Upper lobe of right lung (tissue), 1 donor: Measurements from ENCODE around the gene PNMA8B. TPM values are rescaled to one million over a fixed set of nuclear protein-coding genes. Genes with fewer than 3 reads are reported as not detected.

Experiments
- ATAC-seq: fragments of 200-7000 bp; cut with Tn5 transposase; one replicate; pipeline ENCODE4 v1.9.1; 2020; ENCODE audit warnings: mild to moderate bottlenecking, moderate library complexity
- DNase-seq: peaks from one replicate; pipeline ENCODE4 v3.0.0-alpha.2; 2020
- H3K27ac ChIP-seq: fragments of 200-600 bp; one replicate; pipeline ENCODE4 v1.8.0; 2022
- H3K27me3 ChIP-seq: fragments of 200-600 bp; one replicate; pipeline ENCODE4 v1.8.0; 2022; ENCODE audit warnings: mild to moderate bottlenecking
- H3K36me3 ChIP-seq: fragments of 200-600 bp; one replicate; pipeline ENCODE4 v1.8.0; 2022
- H3K4me1 ChIP-seq: fragments of 200-600 bp; one replicate; pipeline ENCODE4 v1.8.0; 2022
- H3K4me3 ChIP-seq: fragments of 200-600 bp; one replicate; pipeline ENCODE4 v1.8.0; 2022; ENCODE audit warnings: mild to moderate bottlenecking
- H3K9me3 ChIP-seq: fragments of 200-600 bp; one replicate; pipeline ENCODE4 v1.8.0; 2022
- CTCF ChIP-seq: fragments of 200-600 bp; IDR thresholded peaks from one replicate; pipeline ENCODE4 v1.8.0; 2022; ENCODE audit warnings: antibody characterized with exemption
- intact Hi-C: fragments of 100-400 bp; cut with DNase I; formaldehyde crosslinking; loops from one replicate; pipeline ENCODE4 v1.11.0; 2022
- total RNA-seq: library from RNA; stranded (reverse); fragmentation: NEBNext Ultra II Directional; extraction: Animal tissue kit (Norgen Biotek cat#: 25700); gene quantifications from one replicate; pipeline ENCODE4 v1.2.1, GENCODE V29; 2021
- donor health status: DM: no; HTN: yes; CAD: no; lungs with severe emphysema.

Gene PNMA8B
- total RNA-seq, 1 donor from 2014 or later = 1.9 TPM

- Histone ChIP-seq H3K4me1 (peaks cover 20% of the 10 kb centered on the region), H3K4me3 (peak overlapping the region; percentile 29), H3K9me3 (no peaks in the 10 kb centered on the region), H3K27ac (no peak overlapping the region), H3K36me3 (no peaks in the 10 kb centered on the region), H3K27me3 (peaks cover 54% of the 10 kb centered on the region)
- ATAC-seq (no peak), DNase-seq (no peak)
- intact Hi-C loops = loop anchor here (5.0 to 10.0 kb wide), 2 partner anchors 90 to 202 kb away; no protein-coding TSS in a partner anchor
- TF ChIP-seq CTCF = no peak
Observed at GRCh38 chr19:46487178-46487801, 8.4 kb downstream of the PNMA8B start.

- Histone ChIP-seq H3K9me3 (no peaks in the 10 kb centered on the region), H3K27me3 (peaks cover 44% of the 10 kb centered on the region), H3K4me1 (peaks cover 20% of the 10 kb centered on the region), H3K4me3 (no peak overlapping the region), H3K36me3 (no peaks in the 10 kb centered on the region), H3K27ac (no peak overlapping the region)
- TF ChIP-seq CTCF = no peak
- intact Hi-C loops = loop anchor here (5.0 to 10.0 kb wide), 2 partner anchors 89 to 202 kb away; no protein-coding TSS in a partner anchor
- DNase-seq (no peak), ATAC-seq (no peak)
Observed at GRCh38 chr19:46486358-46486757, 9.3 kb downstream of the PNMA8B start.

DNA sequence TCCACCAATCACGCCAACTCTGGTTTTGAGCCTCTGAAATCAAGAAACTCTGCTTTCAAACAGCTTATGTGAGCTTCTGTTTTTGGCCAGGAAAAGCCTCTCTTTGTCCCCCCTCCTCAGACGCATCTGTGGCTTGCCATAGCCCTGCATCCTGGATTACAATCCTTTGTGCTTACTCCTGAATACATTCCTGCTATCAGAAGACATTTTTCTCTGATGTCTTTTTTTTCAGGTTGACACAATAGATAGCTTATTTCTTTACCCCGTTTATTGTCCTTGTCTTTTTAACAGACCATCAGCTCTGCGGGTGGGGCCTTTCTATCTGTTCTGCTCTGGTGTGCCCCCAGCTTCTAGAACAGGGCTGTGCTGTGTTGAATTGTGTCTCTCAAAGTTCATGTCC is 11.0 kb downstream of the PNMA8B start:
- DNase-seq = no peak
- Histone ChIP-seq H3K9me3 (no peaks in the 10 kb centered on the region), H3K4me3 (no peak overlapping the region), H3K36me3 (no peaks in the 10 kb centered on the region), H3K4me1 (peaks cover 14% of the 10 kb centered on the region), H3K27me3 (peaks cover 30% of the 10 kb centered on the region), H3K27ac (no peak overlapping the region)
- ATAC-seq = no peak
- intact Hi-C loops = loop anchor here (5.0 to 10.0 kb wide), 2 partner anchors 87 to 200 kb away; no protein-coding TSS in a partner anchor
- no peak for TF ChIP-seq CTCF

DNA sequence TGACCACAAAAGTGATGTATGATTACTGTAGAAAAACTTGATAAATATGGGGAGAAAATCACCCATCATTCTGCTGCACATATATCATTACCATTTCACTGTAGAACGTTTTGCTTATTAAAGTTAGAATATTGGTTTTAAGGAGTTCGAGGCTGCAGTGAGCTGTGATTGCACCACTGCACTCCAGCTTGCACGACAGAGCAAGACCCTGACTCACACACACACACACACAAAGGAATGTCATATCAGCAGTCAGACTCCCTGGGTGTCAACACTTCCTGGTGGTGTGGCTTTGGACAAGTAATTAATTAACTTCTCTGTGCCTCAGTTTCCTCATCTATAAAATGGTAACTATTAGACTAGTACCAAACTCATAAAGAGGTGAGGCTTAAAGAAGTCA is 13.0 kb downstream of the PNMA8B start:
- DNase-seq (no peak), ATAC-seq (no peak)
- H3K27ac ChIP-seq = no peak overlapping the region
- H3K36me3 ChIP-seq = no peaks in the 10 kb centered on the region
- no peaks in the 10 kb centered on the region for H3K9me3 ChIP-seq
- TF ChIP-seq CTCF = no peak
- peaks cover 4% of the 10 kb centered on the region for H3K4me1 ChIP-seq
- peaks cover 12% of the 10 kb centered on the region for H3K27me3 ChIP-seq
- intact Hi-C loops = loop anchor here (10.0 kb wide), 1 partner anchor 198 kb away; no protein-coding TSS in a partner anchor
- H3K4me3 ChIP-seq = no peak overlapping the region

DNA sequence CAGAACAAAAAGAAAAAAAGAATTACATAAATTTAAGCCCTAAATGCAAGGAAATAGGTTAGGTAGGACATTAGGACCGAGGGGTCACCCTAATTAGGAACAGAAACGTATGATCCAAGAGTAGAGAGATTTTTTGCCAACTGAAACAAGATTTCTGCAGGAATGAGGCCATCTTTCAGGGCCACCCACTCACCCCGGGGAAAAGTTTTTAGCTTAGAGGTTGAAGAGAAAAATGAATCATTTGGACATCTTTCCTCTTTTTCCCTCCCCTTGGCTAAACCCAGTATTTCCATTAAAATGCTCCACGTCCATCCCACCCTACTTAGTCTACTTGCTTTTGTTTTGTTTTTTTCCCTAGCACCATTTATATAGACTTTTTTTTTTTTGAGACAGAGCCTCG is 13.7 kb downstream of the PNMA8B start:
- H3K36me3 ChIP-seq = no peaks in the 10 kb centered on the region
- H3K4me1 ChIP-seq = no peaks in the 10 kb centered on the region
- TF ChIP-seq CTCF = no peak
- H3K9me3 ChIP-seq = no peaks in the 10 kb centered on the region
- DNase-seq (no peak), ATAC-seq (no peak)
- H3K4me3 ChIP-seq = no peak overlapping the region
- intact Hi-C loops = loop anchor here (10.0 kb wide), 1 partner anchor 197 kb away; no protein-coding TSS in a partner anchor
- peaks cover 6% of the 10 kb centered on the region for H3K27me3 ChIP-seq
- peak overlapping the region; percentile 70 for H3K27ac ChIP-seq
